Measurements from ENCODE around the gene ABCC4.
"Not testable (repeated sequence)": the region's sequence is repeated elsewhere in the genome, so short reads cannot be mapped to it uniquely, and the experiment has no call there.

ABCC4 gene

GRCh38 chr13:95176611-95177259 lies 124.5 kb downstream of the ABCC4 start:
- H3K4me2 ChIP-seq (ENCODE audit: low read length), result no peak overlapping the region
- TF ChIP-seq CTCF (IDR thresholded peaks at IDR 0.05; ENCODE audit: low read depth, low read length), result no peak
- no peak for TF ChIP-seq EZH2phosphoT487 (IDR thresholded peaks at IDR 0.05; ENCODE audit: low read depth)
- peaks cover 4% of the 10 kb centered on the region for H3K36me3 ChIP-seq (replicated peaks; ENCODE audit: low read depth, low read length)

GRCh38 chr13:95174517-95174916 lies 126.7 kb downstream of the ABCC4 start:
- no peak for TF ChIP-seq EZH2phosphoT487 (IDR thresholded peaks at IDR 0.05; ENCODE audit: low read depth)
- no peak for TF ChIP-seq CTCF (IDR thresholded peaks at IDR 0.05; ENCODE audit: low read depth, low read length)
- Histone ChIP-seq H2AFZ (ENCODE audit: low read depth, low read length) (no peak overlapping the region), H3K9ac (ENCODE audit: low read length) (no peak overlapping the region), H3K4me2 (ENCODE audit: low read length) (no peak overlapping the region), H3K4me3 (ENCODE audit: low read length) (no peak overlapping the region), H3K4me1 (ENCODE audit: low read length) (no peaks in the 10 kb centered on the region), H3K36me3 (replicated peaks; ENCODE audit: low read depth, low read length) (peaks cover 4% of the 10 kb centered on the region), H3K79me2 (ENCODE audit: low read length) (no peaks in the 10 kb centered on the region), H3K9me3 (ENCODE audit: insufficient read depth, low read length) (no peaks in the 10 kb centered on the region), H4K20me1 (ENCODE audit: insufficient read depth, low read length) (no peaks in the 10 kb centered on the region), H3K27me3 (ENCODE audit: low read depth, low read length) (no peaks in the 10 kb centered on the region), H3K27ac (ENCODE audit: low read length) (no peak overlapping the region)

More at GRCh38 chr13:95176611-95177259, 124.5 kb downstream of the ABCC4 start:
- H3K9ac ChIP-seq (ENCODE audit: low read length), result no peak overlapping the region
- no peak overlapping the region for H3K4me3 ChIP-seq (ENCODE audit: low read length)
- no peaks in the 10 kb centered on the region for H4K20me1 ChIP-seq (ENCODE audit: insufficient read depth, low read length)
- no peaks in the 10 kb centered on the region for H3K9me3 ChIP-seq (ENCODE audit: insufficient read depth, low read length)
- no peaks in the 10 kb centered on the region for H3K4me1 ChIP-seq (ENCODE audit: low read length)
- H3K79me2 ChIP-seq (ENCODE audit: low read length), result no peaks in the 10 kb centered on the region
- H3K27ac ChIP-seq (ENCODE audit: low read length), result no peak overlapping the region
- H2AFZ ChIP-seq (ENCODE audit: low read depth, low read length), result no peak overlapping the region
- H3K27me3 ChIP-seq (ENCODE audit: low read depth, low read length), result no peaks in the 10 kb centered on the region

DNA sequence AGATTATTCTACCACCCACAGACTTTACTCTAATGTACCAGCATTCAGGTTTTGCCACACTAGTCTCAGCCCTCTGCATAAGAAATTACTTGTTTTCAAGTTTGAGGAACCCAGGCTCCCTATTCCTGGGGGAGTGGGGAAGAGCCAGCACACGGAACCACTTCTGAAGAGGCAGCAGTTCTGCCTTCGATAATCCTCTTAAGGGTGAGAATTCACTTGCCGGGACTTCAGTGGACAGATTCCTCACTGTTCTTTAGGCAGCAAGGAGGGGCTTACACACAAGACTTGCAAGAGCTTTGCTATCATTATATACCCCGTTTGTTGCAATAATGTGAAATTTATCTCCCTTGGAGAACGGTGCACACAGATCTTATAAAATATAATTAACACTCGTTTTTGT lies 133.1 kb downstream of the ABCC4 start:
- Histone ChIP-seq H3K27me3 (ENCODE audit: low read depth, low read length) (no peaks in the 10 kb centered on the region), H2AFZ (ENCODE audit: low read depth, low read length) (no peak overlapping the region), H3K4me3 (ENCODE audit: low read length) (no peak overlapping the region), H3K27ac (ENCODE audit: low read length) (no peak overlapping the region), H3K4me2 (ENCODE audit: low read length) (no peak overlapping the region), H4K20me1 (ENCODE audit: insufficient read depth, low read length) (no peaks in the 10 kb centered on the region), H3K36me3 (replicated peaks; ENCODE audit: low read depth, low read length) (no peaks in the 10 kb centered on the region), H3K4me1 (ENCODE audit: low read length) (no peaks in the 10 kb centered on the region), H3K79me2 (ENCODE audit: low read length) (no peaks in the 10 kb centered on the region), H3K9me3 (ENCODE audit: insufficient read depth, low read length) (no peaks in the 10 kb centered on the region), H3K9ac (ENCODE audit: low read length) (no peak overlapping the region)
- TF ChIP-seq EZH2phosphoT487 (IDR thresholded peaks at IDR 0.05; ENCODE audit: low read depth) (no peak), CTCF (IDR thresholded peaks at IDR 0.05; ENCODE audit: low read depth, low read length) (no peak)

GRCh38 chr13:95167003-95167402 lies 134.2 kb downstream of the ABCC4 start:
- H3K27me3 ChIP-seq (ENCODE audit: low read depth, low read length); H3K79me2 ChIP-seq (ENCODE audit: low read length); H3K4me2 ChIP-seq (ENCODE audit: low read length); H4K20me1 ChIP-seq (ENCODE audit: insufficient read depth, low read length); H3K9me3 ChIP-seq (ENCODE audit: insufficient read depth, low read length); H3K27ac ChIP-seq (ENCODE audit: low read length); H2AFZ ChIP-seq (ENCODE audit: low read depth, low read length); H3K4me1 ChIP-seq (ENCODE audit: low read length); H3K4me3 ChIP-seq (ENCODE audit: low read length); H3K36me3 ChIP-seq (replicated peaks; ENCODE audit: low read depth, low read length); H3K9ac ChIP-seq (ENCODE audit: low read length): not testable (repeated sequence)
